Psoas muscle (tissue), 8 donors: ENCODE results near the gene ZNF683. TPM values are rescaled to one million over a fixed set of nuclear protein-coding genes. Genes with fewer than 3 reads are reported as not detected.

Experiments used
- ATAC-seq, 4 donors: fragments of 200-7000 bp; cut with Tn5 transposase; one replicate each; pipeline ENCODE4 v1.9.1; 2020; ENCODE audit warnings: moderate library complexity in 3 of 4, mild to moderate bottlenecking in 2 of 4
- DNase-seq, 2 donors: peaks; one replicate each; pipeline ENCODE4 v3.0.0-alpha.2; 2020
- H3K27ac ChIP-seq: fragments of 200-600 bp; one replicate; pipeline ENCODE4 v1.8.0; 2022
- H3K27me3 ChIP-seq, 3 donors: fragments of 200-600 bp in 1 of 3; one replicate each; pipeline versions ENCODE4 v1.6.1 to v1.8.0; 2013 to 2022; ENCODE audit warnings: low read length in 2 of 3, mild to moderate bottlenecking in 2 of 3, moderate library complexity in 1 of 3; ENCODE audit not compliant: insufficient read depth in 3 of 3
- H3K36me3 ChIP-seq, 2 donors: fragments of 200-600 bp in 1 of 2; one replicate each; pipeline versions ENCODE4 v1.6.1 to v1.8.0; 2013 to 2022; ENCODE audit warnings: low read depth in 1 of 2, mild to moderate bottlenecking in 1 of 2, moderate library complexity in 1 of 2; ENCODE audit not compliant: insufficient read depth in 1 of 2
- H3K4me1 ChIP-seq: fragments of 200-600 bp; one replicate; pipeline ENCODE4 v1.8.0; 2022
- H3K4me3 ChIP-seq: fragments of 200-600 bp; one replicate; pipeline ENCODE4 v1.8.0; 2022; ENCODE audit warnings: mild to moderate bottlenecking
- H3K9me3 ChIP-seq: fragments of 200-600 bp; one replicate; pipeline ENCODE4 v1.8.0; 2022
- WGBS, 3 donors: extraction: QIAGEN DNeasy Blood & Tissue Kit; methylation state at CpG; one replicate each; pipeline versions ENCODE4 v1.1.6 to v1.1.7; 2013; 5-methylcytosine and 5-hydroxymethylcytosine counted together
- intact Hi-C, 2 donors: fragments of 100-400 bp; cut with DNase I; formaldehyde crosslinking; loops; one replicate each; pipeline versions ENCODE4 v1.11.0 to v1.14.2; 2022
- polyA plus RNA-seq, 3 donors: library from polyadenylated mRNA; stranded (reverse); fragments of 200-250 nt; gene quantifications; one replicate each; pipeline ENCODE4 v1.2.3, GENCODE V29; 2013
- total RNA-seq, 4 donors: library from RNA; stranded (reverse); fragmentation: NEBNext Ultra II Directional in 2 of 4; extraction: Animal tissue kit (Norgen Biotek cat#: 25700) in 2 of 4; gene quantifications; one replicate each; pipeline versions ENCODE4 v1.2.1 to v1.2.4, GENCODE V29; 2021 to 2023
- TF ChIP-seq, protein P1 (sequence below): fragments of 200-600 bp; IDR thresholded peaks from one replicate; pipeline ENCODE4 v1.8.0; 2022; ENCODE audit warnings: antibody characterized with exemption
- donor health status: healthy with polysubstance abuse.
- donor health status: DM: no; HTN: no; CAD: no; lungs with moderate emphysema.
- donor health status: Bipolar disorder and iron deficiency.
- donor health status: healthy.
- donor health status: DM: yes; HTN: yes; CAD: no.
- donor health status: DM: no; HTN: no; CAD: no.
- donor health status: DM: no; HTN: no; CAD: no.
- donor health status: DM: yes; HTN: yes; CAD: no.

The ZNF683 gene
- total and polyA plus RNA-seq, 7 donors: 0.06 TPM; not detected in 6

DNA sequence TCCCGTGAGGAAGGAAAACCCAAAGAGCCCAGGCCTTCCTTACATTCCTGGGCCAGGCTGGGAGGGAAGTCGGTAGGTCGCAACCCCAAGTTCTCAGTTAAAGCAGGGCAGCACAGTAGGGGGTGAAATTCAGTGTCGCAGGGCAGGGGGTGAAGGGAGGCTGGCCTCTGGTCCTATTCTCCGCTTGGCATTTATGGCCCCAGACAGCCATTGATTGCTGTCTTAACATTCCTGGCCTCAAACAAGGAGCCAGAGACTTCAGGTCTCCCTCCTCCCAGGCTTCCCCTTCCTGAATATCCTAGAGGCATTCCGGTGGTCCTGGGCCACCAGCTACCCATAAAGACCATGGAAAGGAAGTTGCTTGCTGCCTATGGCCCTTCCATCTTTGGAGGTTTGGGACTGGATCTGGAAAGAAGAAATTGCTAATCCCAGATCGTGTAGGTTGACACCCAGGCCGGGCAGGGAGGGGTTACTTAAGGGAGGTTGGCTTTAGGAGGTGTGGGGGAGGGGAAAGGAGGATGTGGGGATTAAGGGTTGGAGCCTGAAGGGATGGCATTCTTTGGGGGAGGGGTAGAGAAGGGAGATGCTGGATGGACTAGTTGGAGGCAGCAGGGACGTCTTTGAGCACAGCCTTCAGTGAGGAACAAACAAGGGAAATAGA, 39.8 kb upstream of the ZNF683 start:
- H3K4me3 ChIP-seq: no peak overlapping the region
- H3K9me3 ChIP-seq: no peaks in the 10 kb centered on the region

DNA sequence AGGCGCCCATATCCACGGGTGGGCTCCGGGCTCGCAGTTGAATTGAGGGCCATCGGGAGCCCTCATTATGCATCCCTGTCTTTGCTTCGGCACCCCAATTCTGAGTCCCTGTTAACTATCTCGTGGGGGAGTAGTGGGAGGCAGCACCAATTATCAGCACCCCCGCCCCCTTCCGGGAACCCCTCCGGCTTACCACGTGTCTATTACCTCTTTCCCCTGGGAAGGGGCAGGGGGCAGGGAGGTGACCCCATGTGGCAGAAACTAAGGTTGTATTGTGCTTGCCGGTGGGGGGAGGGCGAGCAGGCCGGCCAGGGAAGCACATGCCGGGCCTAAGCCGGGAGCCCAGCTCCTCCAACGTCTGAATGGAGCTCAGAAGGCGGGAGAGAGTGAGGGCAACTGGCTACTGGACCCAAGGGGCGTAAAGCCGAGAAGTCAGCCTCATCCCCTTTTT, 39.1 kb upstream of the ZNF683 start:
- Histone ChIP-seq H3K4me3 (no peak overlapping the region), H3K9me3 (no peaks in the 10 kb centered on the region)
- no peak for ATAC-seq

More for the DNA sequence above, 39.8 kb upstream of the ZNF683 start:
- no peaks in the 10 kb centered on the region for H3K4me1 ChIP-seq
- intact Hi-C loops: no loop called here
- TF ChIP-seq, protein P1, sequence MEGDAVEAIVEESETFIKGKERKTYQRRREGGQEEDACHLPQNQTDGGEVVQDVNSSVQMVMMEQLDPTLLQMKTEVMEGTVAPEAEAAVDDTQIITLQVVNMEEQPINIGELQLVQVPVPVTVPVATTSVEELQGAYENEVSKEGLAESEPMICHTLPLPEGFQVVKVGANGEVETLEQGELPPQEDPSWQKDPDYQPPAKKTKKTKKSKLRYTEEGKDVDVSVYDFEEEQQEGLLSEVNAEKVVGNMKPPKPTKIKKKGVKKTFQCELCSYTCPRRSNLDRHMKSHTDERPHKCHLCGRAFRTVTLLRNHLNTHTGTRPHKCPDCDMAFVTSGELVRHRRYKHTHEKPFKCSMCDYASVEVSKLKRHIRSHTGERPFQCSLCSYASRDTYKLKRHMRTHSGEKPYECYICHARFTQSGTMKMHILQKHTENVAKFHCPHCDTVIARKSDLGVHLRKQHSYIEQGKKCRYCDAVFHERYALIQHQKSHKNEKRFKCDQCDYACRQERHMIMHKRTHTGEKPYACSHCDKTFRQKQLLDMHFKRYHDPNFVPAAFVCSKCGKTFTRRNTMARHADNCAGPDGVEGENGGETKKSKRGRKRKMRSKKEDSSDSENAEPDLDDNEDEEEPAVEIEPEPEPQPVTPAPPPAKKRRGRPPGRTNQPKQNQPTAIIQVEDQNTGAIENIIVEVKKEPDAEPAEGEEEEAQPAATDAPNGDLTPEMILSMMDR: no peak
- H3K36me3 ChIP-seq: no peaks in the 10 kb centered on the region
- DNase-seq (no peak), ATAC-seq (no peak)
- no peak overlapping the region for H3K27ac ChIP-seq
- peaks cover 0 to 65% (median 29%) of the 10 kb centered on the region in 3 donors for H3K27me3 ChIP-seq
- WGBS, 3 donors: 6 to 10% (median 9%) methylated on average over 9 of the region's 9 CpGs

DNA sequence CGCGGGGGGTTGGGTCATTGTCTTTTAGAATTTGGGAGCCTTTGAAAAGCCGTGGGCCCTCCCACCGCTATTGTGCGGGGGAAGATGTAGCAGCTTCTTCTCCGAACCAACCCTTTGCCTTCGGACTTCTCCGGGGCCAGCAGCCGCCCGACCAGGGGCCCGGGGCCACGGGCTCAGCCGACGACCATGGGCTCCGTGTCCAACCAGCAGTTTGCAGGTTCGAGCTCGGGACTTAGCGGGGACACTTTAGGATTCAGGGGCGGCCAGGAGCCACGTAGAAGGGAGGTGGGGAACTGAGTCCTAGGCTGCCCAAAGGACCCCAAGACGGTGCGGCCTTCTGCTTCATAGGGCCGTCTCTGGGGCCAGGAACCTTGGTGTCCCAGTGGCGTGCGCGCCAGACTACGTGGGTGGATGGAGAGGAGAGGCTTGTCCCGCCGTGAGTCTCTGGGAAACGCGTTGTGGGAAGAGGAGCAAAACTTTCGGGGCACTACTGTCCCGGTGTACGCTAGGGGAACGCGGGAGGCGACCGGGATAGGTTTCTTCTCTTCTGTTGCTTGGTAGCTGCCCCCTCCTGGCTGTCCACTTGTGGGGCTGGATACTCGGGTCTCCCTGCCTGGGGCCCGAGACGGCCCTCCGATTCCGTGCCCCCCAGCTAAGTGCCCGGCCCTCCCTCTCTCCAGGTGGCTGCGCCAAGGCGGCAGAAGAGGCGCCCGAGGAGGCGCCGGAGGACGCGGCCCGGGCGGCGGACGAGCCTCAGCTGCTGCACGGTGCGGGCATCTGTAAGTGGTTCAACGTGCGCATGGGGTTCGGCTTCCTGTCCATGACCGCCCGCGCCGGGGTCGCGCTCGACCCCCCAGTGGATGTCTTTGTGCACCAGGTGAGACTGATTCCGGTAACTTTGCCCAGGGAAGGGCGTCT, 38.4 kb upstream of the ZNF683 start, which contains the start of gene LIN28A:
LIN28A (plus strand) TSS at position 112 of the 918 bp plus-strand sequence; CDS start at position 187, 75 bp downstream.
- H3K9me3 ChIP-seq: no peaks in the 10 kb centered on the region
- no peaks in the 10 kb centered on the region for H3K4me1 ChIP-seq
- ATAC-seq: no peak
- intact Hi-C loops: no loop called here
- no peak for DNase-seq
- no peak within 1 kb of the TSS for H3K27ac ChIP-seq
- no peak within 1 kb of the TSS for H3K4me3 ChIP-seq
- peaks cover 0 to 66% (median 29%) of the 10 kb centered on the region in 3 donors for H3K27me3 ChIP-seq
- TF ChIP-seq, protein P1: no peak
- WGBS, 3 donors: 1 to 2% (median 1%) methylated on average over 66 to 70 of the region's 70 CpGs
- H3K36me3 ChIP-seq: no peaks in the 10 kb centered on the region

More for the DNA sequence above, 39.1 kb upstream of the ZNF683 start:
- intact Hi-C loops: no loop called here
- 3 to 4% (median 4%) methylated on average over 20 of the region's 20 CpGs for WGBS, 3 donors
- TF ChIP-seq, protein P1: no peak
- Histone ChIP-seq H3K27me3 (peaks cover 0 to 70% (median 29%) of the 10 kb centered on the region in 3 donors), H3K27ac (no peak overlapping the region), H3K36me3 (no peaks in the 10 kb centered on the region), H3K4me1 (no peaks in the 10 kb centered on the region)
- no peak for DNase-seq

DNA sequence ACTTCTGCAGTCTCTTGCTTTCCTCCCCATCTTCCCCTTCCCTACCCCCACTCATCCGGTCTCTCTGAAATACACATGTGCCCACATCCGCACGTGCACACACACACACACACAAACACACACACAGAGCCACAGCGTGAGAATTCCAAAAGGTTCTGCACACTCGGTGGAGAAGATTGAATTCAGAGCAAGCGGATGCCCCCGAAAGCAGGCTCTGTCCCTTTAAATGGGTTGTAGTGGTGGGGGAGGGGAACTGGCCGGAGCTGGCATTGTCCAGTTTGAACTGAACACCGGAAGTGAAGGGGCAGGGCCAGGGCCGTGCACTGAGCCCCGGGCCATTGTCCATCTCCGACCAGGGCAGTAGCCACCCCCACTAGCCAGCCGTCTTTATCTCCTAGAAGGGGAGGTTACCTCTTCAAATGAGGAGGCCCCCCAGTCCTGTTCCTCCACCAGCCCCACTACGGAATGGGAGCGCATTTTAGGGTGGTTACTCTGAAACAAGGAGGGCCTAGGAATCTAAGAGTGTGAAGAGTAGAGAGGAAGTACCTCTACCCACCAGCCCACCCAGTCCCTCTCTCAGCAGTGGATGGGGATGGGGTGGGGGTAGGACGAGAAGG, 36.7 kb upstream of the ZNF683 start:
- intact Hi-C loops: no loop called here
- ATAC-seq (no peak), DNase-seq (no peak)

More for the DNA sequence above, 36.7 kb upstream of the ZNF683 start:
- Histone ChIP-seq H3K27ac (no peak overlapping the region), H3K36me3 (no peaks in the 10 kb centered on the region), H3K9me3 (no peaks in the 10 kb centered on the region), H3K27me3 (peaks cover 0 to 54% (median 31%) of the 10 kb centered on the region in 3 donors), H3K4me3 (no peak overlapping the region), H3K4me1 (no peaks in the 10 kb centered on the region)
- 1 to 3% (median 2%) methylated on average over 16 of the region's 16 CpGs for WGBS, 3 donors
- TF ChIP-seq, protein P1: no peak
